ENCODE results near the gene MEIS1.

Gene MEIS1

GRCh38 chr2:66585587-66585986, 150.7 kb downstream of the MEIS1 start:
- no peak for DNase-seq

GRCh38 chr2:66587216-66587615, 152.3 kb downstream of the MEIS1 start:
- no peak for DNase-seq

DNA sequence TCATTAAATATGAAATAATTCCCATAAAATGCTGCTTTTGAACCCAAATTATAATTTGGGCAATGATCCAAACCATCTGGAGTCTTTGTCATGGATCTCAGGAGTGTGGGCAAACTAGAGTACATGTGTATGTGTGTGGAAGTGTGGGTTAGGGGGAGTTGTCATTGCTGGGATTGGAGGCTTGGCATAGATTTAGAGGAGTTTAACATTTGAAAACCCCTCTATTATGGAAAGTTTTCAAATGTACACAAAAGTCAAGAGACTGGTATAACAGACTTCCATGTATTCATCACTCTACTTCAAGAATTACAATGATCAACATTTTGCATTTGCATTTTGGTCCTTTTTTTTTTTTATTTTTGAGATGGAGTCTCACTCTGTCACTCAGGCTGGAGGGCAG, 159.1 kb downstream of the MEIS1 start:
- DNase-seq: no peak

- no peak for DNase-seq
These were observed 160.6 kb downstream of the MEIS1 start for GRCh38 chr2:66595556-66595955.

- DNase-seq: no peak
These were observed 161.3 kb downstream of the MEIS1 start for GRCh38 chr2:66596256-66596655.

GRCh38 chr2:66601624-66602023, 166.7 kb downstream of the MEIS1 start:
- DNase-seq: no peak

GRCh38 chr2:66602341-66602740, 167.4 kb downstream of the MEIS1 start:
- DNase-seq: no peak

DNA sequence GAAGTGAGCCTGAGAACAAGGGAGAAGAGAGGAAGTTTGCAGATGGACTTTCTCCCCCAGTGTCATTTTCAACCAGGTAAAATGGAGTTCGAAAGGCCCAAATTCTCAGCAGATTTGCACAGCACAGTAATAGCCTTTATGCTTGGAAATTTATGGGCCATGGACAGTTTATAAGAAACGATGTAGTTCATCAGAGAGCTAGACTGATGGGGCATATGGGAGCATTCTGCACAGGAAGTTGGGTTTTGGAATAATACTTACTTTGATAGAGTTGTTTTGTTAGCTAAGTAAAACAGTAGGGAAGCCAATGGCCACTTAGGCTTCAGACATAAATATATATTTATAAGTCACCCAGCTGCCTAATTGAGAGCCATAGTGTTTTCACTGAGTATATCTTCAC, 169.4 kb downstream of the MEIS1 start:
- DNase-seq: no peak

DNA sequence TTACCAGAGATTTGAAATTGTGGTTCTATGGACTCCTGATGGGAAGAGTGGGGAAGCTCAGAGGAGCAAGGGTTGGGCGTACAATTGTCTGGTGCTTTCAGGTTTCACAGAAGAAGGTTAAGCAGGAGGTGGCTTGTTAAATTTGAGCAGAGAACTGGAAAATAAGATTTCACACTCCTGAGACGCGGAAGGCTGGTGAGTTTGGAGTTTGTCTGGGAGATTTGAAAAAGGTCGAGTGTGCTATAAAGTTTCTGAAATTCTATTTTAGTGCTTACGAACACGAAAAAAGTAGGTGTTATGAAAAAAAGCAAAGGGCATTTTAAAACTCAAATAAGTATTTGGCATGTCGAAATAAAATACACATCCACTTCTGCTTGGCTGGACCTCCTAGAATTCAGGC, 170.1 kb downstream of the MEIS1 start:
- no peak for DNase-seq

GRCh38 chr2:66607152-66607551, 172.2 kb downstream of the MEIS1 start:
- DNase-seq: no peak

Data from stimulated activated naive CD4-positive, alpha-beta T cell (primary cell).